OCI-LY3 (cell line): ENCODE data around the gene TRAPPC12.
"Not testable (repeated sequence)": the region's sequence is repeated elsewhere in the genome, so short reads cannot be mapped to it uniquely, and the experiment has no call there.

Experiments used
- H2AFZ ChIP-seq: fragments of 200-600, 300-600 bp; shearing (Covaris generic); 2 replicates; pipeline ENCODE4 v1.6.0; 2014; ENCODE audit warnings: antibody characterized with exemption, low read depth, low read length
- H3K27ac ChIP-seq: fragments of 200-600, 300-600 bp; sonication (generic); 2 replicates; pipeline ENCODE4 v1.5.1; 2014; ENCODE audit warnings: mild to moderate bottlenecking, low read length, moderate library complexity, mixed read lengths
- H3K27me3 ChIP-seq: fragments of 200-600, 300-600 bp; sonication (generic); 2 replicates; pipeline ENCODE4 v1.6.1; 2014; ENCODE audit warnings: low read depth, low read length, mixed read lengths
- H3K36me3 ChIP-seq: fragments of 200-600, 300-600 bp; sonication (generic); replicated peaks from 2 replicates; pipeline ENCODE3; 2014; ENCODE audit warnings: low read depth, low read length, mixed read lengths
- H3K4me1 ChIP-seq: fragments of 300-600, 200-600 bp; sonication (generic); 2 replicates; pipeline ENCODE4 v1.6.1; 2014; ENCODE audit warnings: low read length, mixed read lengths
- H3K4me2 ChIP-seq: fragments of 200-600, 300-600 bp; sonication (generic); 2 replicates; pipeline ENCODE4 v1.6.1; 2014; ENCODE audit warnings: low read length, mixed read lengths
- H3K4me3 ChIP-seq: fragments of 300-600, 200-600 bp; sonication (generic); 2 replicates; pipeline ENCODE4 v1.5.1; 2014; ENCODE audit warnings: antibody characterized with exemption, mild to moderate bottlenecking, low read length, moderate library complexity
- H3K79me2 ChIP-seq: fragments of 300-600, 200-600 bp; shearing (Covaris generic); 2 replicates; pipeline ENCODE4 v1.6.1; 2014; ENCODE audit warnings: mild to moderate bottlenecking, low read length, mixed read lengths
- H3K9ac ChIP-seq: fragments of 300-600, 200-600 bp; shearing (Covaris generic); 2 replicates; pipeline ENCODE4 v1.6.0; 2014; ENCODE audit warnings: mild to moderate bottlenecking, low read length, moderate library complexity
- H3K9me3 ChIP-seq: fragments of 200-600, 300-600 bp; shearing (Covaris generic); 2 replicates; pipeline ENCODE4 v1.6.1; 2014; ENCODE audit warnings: low read length, mixed read lengths; ENCODE audit not compliant: insufficient read depth
- H4K20me1 ChIP-seq: fragments of 200-600, 300-600 bp; sonication (generic); 2 replicates; pipeline ENCODE4 v1.6.1; 2016; ENCODE audit warnings: low read length, mixed read lengths; ENCODE audit not compliant: insufficient read depth
- EZH2phosphoT487 ChIP-seq: fragments of 200-600 bp; shearing (Covaris generic); IDR thresholded peaks from 2 replicates; pipeline ENCODE4 v1.6.1; 2018; ENCODE audit warnings: antibody characterized with exemption, mixed run types, low read depth
- TF ChIP-seq, protein P1 (sequence below): fragments of 200-600, 300-600 bp; sonication (generic); IDR thresholded peaks from 2 replicates; pipeline ENCODE4 v1.5.1; 2014; ENCODE audit warnings: antibody characterized with exemption, low read length, low read depth

TRAPPC12 gene

DNA sequence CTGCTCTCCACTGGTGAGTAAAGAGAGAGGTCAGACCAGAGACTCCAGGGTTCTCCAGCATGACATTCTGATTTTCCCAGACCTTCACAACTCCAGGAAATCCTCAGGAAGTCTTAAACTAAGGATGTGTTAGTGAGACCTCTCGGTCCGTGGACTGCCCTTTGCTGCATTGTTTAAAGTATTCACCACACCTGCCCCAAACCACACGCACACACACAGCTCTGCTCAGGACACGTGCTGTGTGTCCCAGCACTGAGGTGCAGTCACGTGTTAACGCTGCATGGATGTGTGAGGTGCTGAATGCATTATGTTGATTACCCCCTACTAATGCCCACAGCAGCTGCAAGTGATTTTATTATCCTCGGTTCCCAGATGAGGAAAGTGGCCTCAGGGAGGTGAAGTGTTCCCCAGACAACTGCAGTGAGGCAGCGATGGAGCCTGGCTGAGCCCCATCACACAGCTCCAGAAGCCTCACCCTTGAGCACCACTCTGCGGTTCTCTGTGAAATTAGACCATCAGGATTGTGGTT, 68.4 kb downstream of the TRAPPC12 start:
- no peak overlapping the region for H3K27ac ChIP-seq
- no peak overlapping the region for H3K4me3 ChIP-seq
- H3K27me3 ChIP-seq = no peaks in the 10 kb centered on the region
- H4K20me1 ChIP-seq = no peaks in the 10 kb centered on the region
- H3K4me1 ChIP-seq = no peaks in the 10 kb centered on the region
- no peak overlapping the region for H3K9ac ChIP-seq
- no peaks in the 10 kb centered on the region for H3K79me2 ChIP-seq
- no peak for TF ChIP-seq EZH2phosphoT487
- TF ChIP-seq, protein P1, sequence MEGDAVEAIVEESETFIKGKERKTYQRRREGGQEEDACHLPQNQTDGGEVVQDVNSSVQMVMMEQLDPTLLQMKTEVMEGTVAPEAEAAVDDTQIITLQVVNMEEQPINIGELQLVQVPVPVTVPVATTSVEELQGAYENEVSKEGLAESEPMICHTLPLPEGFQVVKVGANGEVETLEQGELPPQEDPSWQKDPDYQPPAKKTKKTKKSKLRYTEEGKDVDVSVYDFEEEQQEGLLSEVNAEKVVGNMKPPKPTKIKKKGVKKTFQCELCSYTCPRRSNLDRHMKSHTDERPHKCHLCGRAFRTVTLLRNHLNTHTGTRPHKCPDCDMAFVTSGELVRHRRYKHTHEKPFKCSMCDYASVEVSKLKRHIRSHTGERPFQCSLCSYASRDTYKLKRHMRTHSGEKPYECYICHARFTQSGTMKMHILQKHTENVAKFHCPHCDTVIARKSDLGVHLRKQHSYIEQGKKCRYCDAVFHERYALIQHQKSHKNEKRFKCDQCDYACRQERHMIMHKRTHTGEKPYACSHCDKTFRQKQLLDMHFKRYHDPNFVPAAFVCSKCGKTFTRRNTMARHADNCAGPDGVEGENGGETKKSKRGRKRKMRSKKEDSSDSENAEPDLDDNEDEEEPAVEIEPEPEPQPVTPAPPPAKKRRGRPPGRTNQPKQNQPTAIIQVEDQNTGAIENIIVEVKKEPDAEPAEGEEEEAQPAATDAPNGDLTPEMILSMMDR = no peak
- no peak overlapping the region for H3K4me2 ChIP-seq
- no peak overlapping the region for H2AFZ ChIP-seq
- H3K36me3 ChIP-seq = peaks cover 48% of the 10 kb centered on the region
- no peaks in the 10 kb centered on the region for H3K9me3 ChIP-seq

DNA sequence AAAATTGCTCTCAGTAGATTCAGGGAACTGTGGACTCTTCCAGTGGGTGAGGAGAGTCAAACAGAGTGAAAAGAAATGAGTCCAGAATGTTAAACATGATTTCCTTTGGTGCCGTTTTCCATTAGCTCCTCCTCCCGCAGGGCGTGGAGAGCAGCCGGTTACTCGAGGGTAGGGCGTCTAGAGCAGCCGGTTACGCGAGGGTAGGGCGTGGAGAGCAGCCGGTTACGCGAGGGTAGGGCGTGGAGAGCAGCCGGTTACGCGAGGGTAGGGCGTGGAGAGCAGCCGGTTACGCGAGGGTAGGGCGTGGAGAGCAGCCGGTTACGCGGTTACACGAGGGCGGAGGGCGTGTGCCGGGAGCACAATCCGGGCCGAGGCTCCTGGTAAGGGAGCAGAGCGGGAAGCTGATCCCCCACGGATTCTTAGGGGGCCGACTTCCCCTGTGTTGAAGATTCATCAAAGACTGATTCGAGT, 69.0 kb downstream of the TRAPPC12 start:
- not testable (repeated sequence) for H3K9ac ChIP-seq, H3K4me3 ChIP-seq, H4K20me1 ChIP-seq, H2AFZ ChIP-seq, H3K79me2 ChIP-seq, H3K4me1 ChIP-seq, H3K27ac ChIP-seq, H3K4me2 ChIP-seq, H3K9me3 ChIP-seq, H3K27me3 ChIP-seq
- H3K36me3 ChIP-seq = peaks cover 48% of the 10 kb centered on the region

DNA sequence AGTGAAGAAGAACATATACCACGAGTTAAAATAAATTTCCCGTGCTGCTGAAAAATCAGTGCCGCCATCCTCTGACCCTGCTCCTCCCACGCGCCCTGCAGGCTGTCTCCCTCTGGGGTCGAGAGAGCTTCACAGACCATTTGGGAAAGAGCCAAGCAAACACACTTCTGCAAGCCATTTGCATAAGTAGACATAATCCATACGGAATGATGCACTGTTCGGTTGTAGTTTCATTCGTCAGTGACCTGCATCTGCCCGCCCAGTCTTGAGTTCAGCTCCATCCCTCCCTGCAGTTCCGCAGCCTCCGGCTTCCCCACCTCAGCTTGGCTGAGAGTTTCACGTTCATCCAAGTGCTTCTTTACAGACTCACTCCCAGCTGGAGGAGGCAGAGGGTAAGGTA, 69.6 kb downstream of the TRAPPC12 start:
- Histone ChIP-seq H2AFZ (no peak overlapping the region), H3K36me3 (peaks cover 42% of the 10 kb centered on the region), H3K9me3 (no peaks in the 10 kb centered on the region), H3K4me2 (no peak overlapping the region), H3K4me1 (no peaks in the 10 kb centered on the region), H4K20me1 (no peaks in the 10 kb centered on the region), H3K79me2 (no peaks in the 10 kb centered on the region), H3K27me3 (no peaks in the 10 kb centered on the region), H3K4me3 (no peak overlapping the region), H3K27ac (no peak overlapping the region), H3K9ac (no peak overlapping the region)
- TF ChIP-seq EZH2phosphoT487 = no peak
- TF ChIP-seq, protein P1 = no peak

DNA sequence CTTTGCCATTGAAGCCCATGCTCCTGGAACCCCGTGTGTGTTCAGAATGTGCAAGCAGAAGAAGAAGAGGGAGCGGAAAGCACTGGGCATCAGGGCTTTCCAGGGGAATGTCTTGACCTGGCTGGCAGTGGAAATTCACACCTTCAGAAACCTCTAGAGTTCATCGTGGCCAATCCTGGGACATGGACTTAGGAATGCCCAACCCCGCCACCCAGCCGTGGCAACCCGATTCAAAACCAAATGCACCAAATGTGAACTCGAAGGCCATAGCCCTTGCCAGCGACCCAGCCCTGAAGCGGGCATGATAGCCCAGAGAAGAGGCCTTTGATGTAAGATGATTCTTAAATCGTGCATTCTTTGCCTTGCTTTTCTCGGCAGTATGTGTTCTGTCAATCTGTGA, 70.4 kb downstream of the TRAPPC12 start:
- no peak overlapping the region for H3K4me2 ChIP-seq
- H3K9me3 ChIP-seq = no peaks in the 10 kb centered on the region
- no peaks in the 10 kb centered on the region for H3K4me1 ChIP-seq
- H3K27me3 ChIP-seq = no peaks in the 10 kb centered on the region
- no peaks in the 10 kb centered on the region for H3K79me2 ChIP-seq
- peaks cover 37% of the 10 kb centered on the region for H3K36me3 ChIP-seq
- no peak overlapping the region for H3K27ac ChIP-seq
- no peak for TF ChIP-seq EZH2phosphoT487
- TF ChIP-seq, protein P1 = no peak
- H2AFZ ChIP-seq = no peak overlapping the region
- no peak overlapping the region for H3K9ac ChIP-seq
- no peaks in the 10 kb centered on the region for H4K20me1 ChIP-seq
- no peak overlapping the region for H3K4me3 ChIP-seq
